Activated CD4-positive, CD25-positive, alpha-beta regulatory T cell treated with anti-CD3 and anti-CD28 coated beads, Interleukin-2, amount 50 U/mL, for 72 hours (primary cell): ENCODE results near the gene SNX25.
"Not testable (repeated sequence)": the region's sequence is repeated elsewhere in the genome, so short reads cannot be mapped to it uniquely, and the experiment has no call there.

Source experiments
- DNase-seq: peaks from one replicate; pipeline ENCODE4 v3.0.0; 2021

The SNX25 gene

DNA sequence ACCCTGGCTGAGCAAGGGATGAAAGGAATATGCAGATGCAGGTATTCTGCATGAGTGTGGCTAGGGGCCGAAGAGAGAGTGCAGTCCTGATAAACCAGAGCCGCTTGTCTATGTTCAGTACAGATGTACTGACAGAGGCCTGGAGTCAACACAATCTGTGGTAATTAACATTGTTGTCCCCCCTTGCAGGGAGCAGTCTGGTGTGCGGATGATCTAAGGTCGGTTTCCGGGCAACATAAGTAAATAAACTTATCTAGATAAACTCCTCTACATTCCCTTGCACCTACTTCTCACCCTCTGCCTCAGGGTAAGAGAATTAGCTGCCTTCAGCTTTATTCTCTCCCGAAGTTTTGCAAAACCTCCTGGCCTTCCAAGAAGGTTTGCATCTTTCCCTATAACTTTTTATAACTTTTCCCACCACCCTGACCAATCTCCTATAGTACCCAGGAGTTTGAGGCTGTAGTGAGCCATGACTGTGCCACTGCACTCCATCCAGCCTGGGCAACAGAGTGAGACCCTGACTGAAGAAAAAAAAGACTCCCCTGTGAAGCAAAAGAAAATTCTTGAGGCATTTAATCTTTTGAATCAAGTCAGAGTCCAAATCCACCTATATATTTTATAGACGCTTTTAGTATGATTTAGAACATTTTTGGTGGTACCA lies 26.6 kb downstream of the SNX25 start:
- no peak for DNase-seq

- no peak for DNase-seq
Observed at GRCh38 chr4:185237175-185237574, 27.8 kb downstream of the SNX25 start.

GRCh38 chr4:185238215-185238681 lies 28.9 kb downstream of the SNX25 start:
- DNase-seq = no peak

DNA sequence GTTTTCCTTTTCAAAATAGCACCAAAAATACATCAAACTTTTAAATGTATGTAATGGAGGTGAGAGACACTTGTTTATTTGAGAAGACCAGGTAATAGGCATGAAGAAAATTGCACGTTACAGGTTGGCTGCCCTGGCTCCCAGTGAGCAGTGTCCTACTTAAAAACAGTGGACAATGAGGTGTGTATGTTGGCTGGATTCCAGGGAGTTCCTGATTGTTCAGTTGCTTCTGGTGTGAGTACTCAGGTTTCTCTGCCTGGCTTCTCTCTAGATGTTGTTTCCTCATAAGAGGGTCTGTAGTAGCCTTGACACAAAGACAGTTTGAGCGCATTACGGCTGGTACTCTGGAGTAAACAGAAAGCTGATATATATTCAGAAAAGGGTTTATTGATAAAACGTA lies 29.4 kb downstream of the SNX25 start:
- DNase-seq = no peak

DNA sequence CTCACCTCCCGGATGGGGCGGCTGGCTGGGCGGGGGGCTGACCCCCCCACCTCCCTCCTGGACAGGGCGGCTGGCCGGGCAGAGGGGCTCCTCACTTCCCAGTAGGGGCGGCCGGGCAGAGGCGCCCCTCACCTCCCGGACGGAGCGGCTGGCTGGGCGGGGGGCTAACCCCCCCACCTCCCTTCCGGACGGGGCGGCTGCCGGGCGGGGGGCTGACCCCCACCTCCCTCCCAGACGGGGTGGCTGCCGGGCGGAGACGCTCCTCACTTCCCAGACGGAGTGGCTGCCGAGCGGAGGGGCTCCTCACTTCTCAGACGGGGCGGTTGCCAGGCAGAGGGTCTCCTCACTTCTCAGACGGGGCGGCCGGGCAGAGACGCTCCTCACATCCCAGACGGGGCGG lies 31.1 kb downstream of the SNX25 start:
- not testable (repeated sequence) for DNase-seq

- DNase-seq = no peak
Observed at GRCh38 chr4:185242749-185243533, 33.5 kb downstream of the SNX25 start.

DNA sequence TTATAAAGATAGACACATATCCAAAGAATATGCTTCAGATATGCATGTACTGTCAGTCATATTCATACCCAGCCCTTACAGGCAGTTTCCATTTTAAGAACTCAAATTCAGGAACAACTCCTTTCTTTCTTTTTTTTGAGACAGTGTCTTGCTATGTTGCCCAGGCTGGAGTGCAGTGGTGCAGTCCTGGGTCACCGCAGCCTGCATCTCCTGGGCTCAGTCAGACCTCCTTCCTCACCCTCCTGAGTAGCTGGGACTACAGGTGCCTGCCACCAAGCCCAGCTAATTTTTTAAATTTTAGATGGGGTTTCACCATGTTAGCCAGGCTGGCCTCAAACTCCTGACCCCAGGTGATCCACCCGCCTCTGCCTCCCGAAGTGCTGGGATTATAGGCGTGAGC lies 34.5 kb downstream of the SNX25 start:
- DNase-seq = no peak

- DNase-seq = no peak
Observed at GRCh38 chr4:185244763-185245162, 35.4 kb downstream of the SNX25 start.

DNA sequence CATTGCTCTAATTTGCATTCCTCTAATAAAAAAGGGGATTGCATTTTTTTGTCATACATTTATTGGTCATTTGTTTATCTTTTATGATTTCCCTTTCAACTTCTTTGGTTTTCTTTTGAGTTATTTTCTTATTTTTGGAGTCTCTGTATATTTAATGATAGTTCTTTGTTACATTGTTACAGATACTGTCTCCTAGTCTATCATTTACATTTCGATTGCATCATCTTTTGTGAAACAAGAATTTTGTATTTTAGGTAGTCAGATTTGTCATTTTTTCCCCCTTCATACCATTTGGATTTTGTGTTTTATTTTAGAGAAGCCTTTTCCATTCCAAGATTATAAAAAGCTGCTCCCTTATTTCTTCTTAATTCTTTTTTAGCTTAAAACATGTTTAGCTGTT lies 37.1 kb downstream of the SNX25 start:
- DNase-seq = no peak

GRCh38 chr4:185247151-185247550 lies 37.8 kb downstream of the SNX25 start:
- no peak for DNase-seq

DNA sequence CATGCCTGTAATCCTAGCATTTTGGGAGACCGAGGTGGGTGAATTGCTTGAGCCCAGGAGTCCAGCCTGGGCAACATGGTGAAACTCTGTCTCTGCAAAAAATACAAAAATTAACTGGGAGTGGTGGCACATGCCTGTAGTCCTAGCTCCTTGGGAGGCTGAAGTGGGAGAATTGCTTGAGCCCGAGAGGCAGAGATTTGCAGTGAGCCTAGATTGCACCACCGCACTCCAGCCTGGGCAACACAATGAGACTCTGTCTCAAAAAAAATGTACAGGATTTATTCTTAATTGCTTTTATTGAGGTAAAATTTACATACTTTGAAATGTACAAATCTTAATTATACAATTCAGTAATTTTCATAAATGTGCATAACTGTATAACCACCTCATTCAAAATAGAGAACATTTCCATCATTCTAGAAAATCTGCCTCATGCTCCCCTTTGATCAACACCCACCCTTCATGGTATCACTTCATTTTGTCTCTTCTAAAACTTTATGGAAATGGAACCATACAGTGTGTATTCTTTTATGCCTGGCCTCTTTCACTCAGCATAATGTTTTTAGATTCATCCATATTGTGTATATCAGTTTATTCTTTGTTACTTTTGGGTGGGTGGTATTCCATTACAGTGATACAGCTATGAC lies 39.1 kb downstream of the SNX25 start:
- DNase-seq = no peak

DNA sequence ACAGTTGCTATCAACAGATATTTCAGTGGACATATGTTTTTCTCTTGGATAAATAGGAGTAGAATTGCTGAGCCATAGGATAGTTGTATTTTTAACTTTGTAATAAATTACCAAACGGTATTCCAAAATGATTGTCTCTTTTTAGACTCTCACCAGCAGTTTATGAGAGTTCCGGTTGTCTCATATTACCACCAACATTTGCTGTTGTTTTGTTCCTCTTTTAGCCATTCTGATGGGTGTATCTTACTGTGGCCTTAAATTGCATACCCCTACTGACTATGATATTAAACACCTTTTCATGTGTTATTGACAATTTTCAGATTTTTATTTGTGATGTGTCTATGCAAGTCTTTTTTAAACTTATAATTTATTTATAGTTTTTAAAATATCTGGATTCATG lies 39.7 kb downstream of the SNX25 start:
- DNase-seq = no peak

DNA sequence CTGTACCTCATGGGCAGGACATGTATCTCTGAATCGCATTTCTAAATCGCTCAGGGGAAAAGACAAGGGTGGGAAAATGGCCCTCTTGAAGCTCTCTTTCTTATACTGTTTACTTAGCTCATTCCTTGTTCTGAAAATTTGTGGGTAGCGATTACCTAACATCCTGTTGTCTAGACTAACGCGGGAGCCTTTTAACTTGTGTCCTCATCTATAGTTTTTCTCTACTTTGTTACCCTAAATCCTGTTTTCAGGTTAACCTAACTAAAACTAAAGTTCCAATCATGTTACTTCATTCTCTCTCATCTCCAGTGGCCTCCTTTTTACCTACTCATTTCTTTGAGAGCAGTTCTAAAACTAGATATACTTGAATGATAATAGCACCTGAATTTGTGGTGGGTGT lies 45.0 kb downstream of the SNX25 start:
- DNase-seq = no peak

- DNase-seq = no peak
Observed at GRCh38 chr4:185255868-185256267, 46.5 kb downstream of the SNX25 start.

GRCh38 chr4:185256446-185256845 lies 47.0 kb downstream of the SNX25 start:
- DNase-seq = no peak

GRCh38 chr4:185257086-185257485 lies 47.7 kb downstream of the SNX25 start:
- DNase-seq = no peak

DNA sequence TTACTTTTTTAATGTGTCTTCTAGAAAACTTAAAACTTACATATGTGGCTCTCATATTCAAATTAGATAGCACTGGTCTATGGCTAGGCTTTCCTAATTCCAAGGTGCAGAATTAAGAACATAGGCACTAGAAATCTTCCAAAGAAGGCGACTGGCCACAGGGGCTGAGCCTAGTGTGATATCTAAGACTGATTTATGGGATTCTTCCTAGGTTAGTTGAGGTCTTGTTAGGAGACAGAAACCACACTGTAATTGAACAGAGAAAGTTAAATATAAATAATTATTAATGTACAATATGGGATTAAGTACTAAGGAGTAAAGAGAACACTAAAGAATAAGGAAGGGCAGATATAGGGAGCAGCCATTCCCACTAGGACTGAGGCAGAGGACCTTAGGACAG lies 48.3 kb downstream of the SNX25 start:
- no peak for DNase-seq

DNA sequence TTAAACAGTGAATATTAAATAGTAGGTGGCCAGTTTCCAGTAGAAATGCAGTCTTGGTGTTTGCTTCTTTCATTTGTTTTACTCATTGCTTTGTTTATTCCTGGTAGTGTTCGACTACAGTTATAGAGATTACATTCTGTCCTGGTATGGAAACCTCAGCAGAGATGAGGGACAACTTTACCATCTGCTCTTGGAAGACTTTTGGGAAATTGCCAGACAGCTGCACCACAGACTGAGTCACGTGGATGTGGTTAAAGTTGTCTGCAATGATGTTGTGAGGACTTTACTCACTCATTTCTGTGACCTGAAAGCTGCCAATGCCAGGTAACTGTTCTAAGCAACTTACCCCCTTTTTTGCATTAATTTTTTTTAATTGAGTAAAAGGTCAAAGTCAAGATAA lies 49.3 kb downstream of the SNX25 start:
- DNase-seq = not testable (repeated sequence)

GRCh38 chr4:185259719-185260118 lies 50.3 kb downstream of the SNX25 start:
- DNase-seq = no peak

DNA sequence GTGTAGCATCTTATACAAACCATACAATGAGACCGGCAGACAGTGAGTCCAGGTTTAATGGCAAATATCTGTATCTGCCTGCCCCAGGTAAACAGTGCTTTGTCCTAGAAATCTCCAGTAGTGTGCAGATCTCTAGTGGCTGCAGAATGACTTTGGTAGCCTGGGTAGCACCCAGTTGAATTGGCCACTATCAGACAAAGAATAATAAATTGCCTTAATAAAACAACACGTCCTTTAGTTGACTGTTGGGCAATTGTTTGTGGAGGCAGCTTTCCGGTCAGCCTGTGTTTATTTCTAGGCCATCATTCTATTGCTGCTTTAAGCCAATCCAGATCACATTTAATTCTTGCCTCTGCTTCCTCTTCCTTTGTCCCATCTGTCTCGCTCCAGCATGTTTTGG lies 52.5 kb downstream of the SNX25 start:
- DNase-seq = no peak

DNA sequence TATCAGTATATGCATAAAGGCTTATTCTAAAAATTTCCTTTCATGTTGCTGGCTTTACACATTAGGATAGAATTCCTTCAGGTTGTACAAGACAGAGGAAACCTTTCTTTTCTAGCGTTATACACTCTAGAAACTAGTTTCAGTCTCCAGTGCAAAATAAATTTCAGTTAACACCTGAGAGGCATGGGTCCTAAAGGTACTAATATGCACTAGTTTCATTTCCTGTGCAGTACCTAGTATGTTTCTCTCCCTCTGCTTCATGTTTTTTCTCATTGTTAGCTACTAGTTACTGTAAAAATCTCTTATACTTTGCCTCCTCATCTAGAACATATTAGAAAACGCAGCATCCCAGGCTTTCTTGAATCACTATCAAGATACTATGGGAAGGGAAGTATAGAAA lies 54.0 kb downstream of the SNX25 start:
- DNase-seq = no peak

DNA sequence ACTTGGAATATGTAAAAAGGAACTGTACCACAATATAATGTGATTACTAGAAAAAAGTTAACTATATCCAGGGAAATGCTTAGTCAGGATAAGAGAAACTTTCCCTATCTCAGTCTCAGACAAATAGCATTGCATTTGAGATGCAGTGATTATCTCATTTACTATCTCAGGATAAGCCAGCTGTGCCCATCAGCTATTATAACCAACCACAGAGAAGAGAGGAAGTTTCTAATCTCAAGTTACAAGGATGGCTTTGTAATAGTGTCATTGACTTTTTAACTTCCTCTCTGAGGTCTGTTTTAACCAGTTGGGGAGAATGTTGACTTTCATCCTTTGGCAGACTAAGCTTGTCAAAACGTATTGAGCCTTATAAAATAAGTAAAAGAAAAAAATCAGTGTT lies 56.5 kb downstream of the SNX25 start:
- DNase-seq = no peak

DNA sequence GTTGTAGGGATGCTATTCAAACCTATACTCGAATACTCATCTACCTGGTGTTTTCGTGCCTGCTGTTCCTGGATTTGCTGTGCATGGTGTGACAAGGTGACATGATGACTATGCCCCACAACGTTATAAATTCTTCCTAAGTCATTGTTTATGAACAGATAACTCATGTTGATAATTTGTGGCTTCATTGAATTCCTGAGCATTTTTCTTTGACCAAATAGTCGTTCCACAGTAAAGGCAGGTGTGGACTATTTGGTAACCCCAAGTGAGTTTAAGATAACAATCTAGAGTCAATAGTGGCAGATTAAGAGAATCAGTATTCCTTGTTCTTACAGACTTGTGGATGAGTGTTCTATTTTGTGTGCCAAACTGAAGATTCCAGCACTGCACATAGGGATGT lies 59.9 kb downstream of the SNX25 start:
- no peak for DNase-seq

DNA sequence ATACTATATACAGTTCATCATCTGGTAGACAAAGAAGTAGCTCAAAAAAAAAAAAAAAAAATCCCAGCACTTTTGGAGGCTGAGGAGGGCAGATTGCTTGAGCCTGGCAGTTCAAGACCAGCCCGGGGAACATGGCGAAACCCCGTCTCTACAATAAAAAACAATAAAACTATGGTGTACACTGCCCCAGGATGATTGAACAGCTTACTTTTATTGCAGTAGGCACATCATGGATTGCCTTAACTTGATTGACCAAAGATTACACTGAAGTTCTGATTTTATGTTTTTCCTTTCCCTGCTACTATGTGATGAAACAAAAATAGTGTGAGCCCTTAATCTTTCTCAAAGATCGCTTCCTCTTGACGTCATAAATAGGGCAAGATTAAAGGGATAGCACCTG lies 60.6 kb downstream of the SNX25 start:
- DNase-seq = no peak
